ENCODE data around the gene TAF10. TPM values are rescaled to one million over a fixed set of nuclear protein-coding genes. Genes with fewer than 3 reads are reported as not detected.

TAF10 gene
- total and polyA plus RNA-seq, 2 donors: 119 to 160 TPM

DNA sequence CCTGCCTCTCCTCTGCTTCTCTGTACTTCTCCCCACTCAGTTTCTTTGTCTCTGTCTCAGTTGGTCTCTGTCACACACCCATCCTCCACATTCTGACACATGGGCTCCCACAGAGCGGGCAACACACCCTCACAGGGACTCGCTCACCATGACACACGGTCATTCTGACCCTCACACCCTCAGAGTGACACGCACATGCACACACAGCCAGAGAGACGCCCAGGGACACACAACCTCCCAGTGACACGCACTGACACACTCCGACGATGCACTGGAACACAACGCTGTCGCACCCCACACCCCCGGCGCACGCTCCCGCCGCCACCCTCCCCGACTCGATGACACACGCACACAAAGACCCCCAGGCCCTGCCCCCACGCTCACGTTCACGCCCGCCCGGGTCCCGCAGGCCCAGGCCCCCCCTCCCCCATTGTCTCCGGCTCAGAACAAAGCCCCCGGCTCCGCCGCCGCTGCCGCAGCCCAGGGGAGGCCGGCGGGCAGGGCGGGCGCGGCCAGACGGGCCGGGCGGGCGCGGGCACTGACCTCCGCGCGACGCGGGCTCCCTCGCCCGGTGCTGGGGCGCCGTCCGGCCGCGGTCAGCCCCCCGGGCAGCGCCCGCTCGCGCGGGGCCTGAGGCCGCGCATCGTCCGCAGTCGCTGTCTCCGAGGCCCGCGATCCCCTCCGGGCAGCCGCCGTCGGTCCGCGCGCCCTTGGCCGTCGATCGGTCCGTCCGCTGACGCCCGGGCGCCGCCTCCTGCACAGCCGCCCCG is 43.2 kb upstream of the TAF10 start:
- Histone ChIP-seq H3K36me3 (ENCODE audit: control insufficient read depth in 2 of 2, insufficient read depth in 2 of 2, low read length in 1 of 2) (no peaks in the 10 kb centered on the region), H3K4me1 (ENCODE audit: control insufficient read depth in 2 of 2, insufficient read depth in 2 of 2, low read length in 2 of 2) (peaks cover 2 to 15% of the 10 kb centered on the region in 2 donors), H3K9me3 (ENCODE audit: control insufficient read depth in 2 of 2, insufficient read depth in 1 of 2, low read length in 1 of 2) (peaks cover 0 to 1% of the 10 kb centered on the region in 2 donors), H3K4me3 (ENCODE audit: low read length in 2 of 2) (peak overlapping the region; percentile 39 to 64), H3K27me3 (ENCODE audit: control insufficient read depth in 2 of 2, insufficient read depth in 1 of 2, low read length in 1 of 2) (peaks cover 19 to 29% of the 10 kb centered on the region in 2 donors), H3K27ac (ENCODE audit: low read depth in 1 of 2, low read length in 1 of 2) (peak overlapping the region; percentile 42 to 68)
- 7% methylated on average over 84 of the region's 84 CpGs for WGBS
- DNase-seq (ENCODE audit: low read depth in 6 of 9, low spot score in 9 of 9): peak in 2 of 9 donors; percentile 29 to 44

DNA sequence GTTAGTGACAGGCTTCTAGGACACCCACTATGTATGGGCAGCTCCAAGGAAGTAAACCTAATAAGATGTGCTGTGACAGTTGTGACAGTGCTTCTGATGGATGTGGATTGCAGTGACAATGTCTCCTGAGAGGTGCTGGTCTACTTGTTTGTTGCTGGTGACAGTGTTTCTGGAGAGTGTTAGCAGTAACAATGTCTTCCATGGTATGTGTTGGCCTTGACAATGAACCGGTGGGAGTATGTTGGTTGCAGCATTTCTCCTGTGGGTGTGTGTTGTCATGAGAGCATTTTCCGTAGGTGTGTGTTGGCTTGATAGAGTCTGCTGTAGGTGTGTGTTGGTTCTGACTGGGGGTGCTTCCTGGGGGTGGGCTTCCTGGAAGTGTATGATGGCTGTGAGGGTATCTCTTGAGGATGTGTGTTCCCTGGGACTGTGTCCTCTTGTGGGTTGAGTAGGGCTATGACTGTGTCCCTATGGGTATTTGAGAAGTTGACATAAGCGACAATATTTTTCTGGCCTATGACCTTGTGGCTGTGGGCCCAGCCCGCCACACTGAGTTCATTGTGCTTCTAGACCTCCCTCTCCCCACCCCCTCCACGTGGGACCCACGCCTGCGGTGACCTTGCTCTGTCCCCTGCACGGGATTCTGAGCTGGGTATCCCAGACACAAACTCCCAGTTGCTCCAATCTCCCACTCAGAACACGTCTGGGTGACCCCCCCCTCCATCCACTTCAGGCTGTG is 42.4 kb upstream of the TAF10 start:
- WGBS: 83% methylated on average over 9 of the region's 9 CpGs
- peaks cover 0 to 1% of the 10 kb centered on the region in 2 donors for H3K9me3 ChIP-seq (ENCODE audit: control insufficient read depth in 2 of 2, insufficient read depth in 1 of 2, low read length in 1 of 2)
- no peak for DNase-seq (ENCODE audit: low read depth in 6 of 9, low spot score in 9 of 9)
- peaks cover 19 to 29% of the 10 kb centered on the region in 2 donors for H3K27me3 ChIP-seq (ENCODE audit: control insufficient read depth in 2 of 2, insufficient read depth in 1 of 2, low read length in 1 of 2)
- peak overlapping the region; percentile 39 to 64 for H3K4me3 ChIP-seq (ENCODE audit: low read length in 2 of 2)
- no peaks in the 10 kb centered on the region for H3K36me3 ChIP-seq (ENCODE audit: control insufficient read depth in 2 of 2, insufficient read depth in 2 of 2, low read length in 1 of 2)
- H3K27ac ChIP-seq (ENCODE audit: low read depth in 1 of 2, low read length in 1 of 2): peak overlapping the region; percentile 42 to 68
- H3K4me1 ChIP-seq (ENCODE audit: control insufficient read depth in 2 of 2, insufficient read depth in 2 of 2, low read length in 2 of 2): peaks cover 2 to 15% of the 10 kb centered on the region in 2 donors

DNA sequence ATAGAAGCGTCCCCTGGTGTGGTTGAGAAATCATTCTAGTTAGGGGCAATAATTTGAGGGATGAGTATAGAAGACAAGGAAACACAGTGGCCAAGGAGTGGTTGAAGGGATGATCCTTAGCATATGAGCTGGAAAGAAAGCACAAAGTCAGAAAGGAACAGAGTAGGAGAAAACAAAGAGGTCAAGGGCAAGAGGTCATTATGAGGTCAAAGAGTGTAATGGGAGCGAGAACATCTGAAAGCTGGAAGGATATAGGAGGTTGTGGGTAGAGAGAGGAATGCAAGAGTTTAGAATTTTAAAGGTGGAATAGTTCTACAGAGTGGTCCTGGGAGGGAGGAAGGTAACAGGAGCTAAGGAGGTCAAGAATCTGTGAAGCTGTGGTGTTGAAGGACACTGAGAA is 41.6 kb upstream of the TAF10 start:
- H3K27ac ChIP-seq (ENCODE audit: low read depth in 1 of 2, low read length in 1 of 2): no peak overlapping the region
- H3K4me1 ChIP-seq (ENCODE audit: control insufficient read depth in 2 of 2, insufficient read depth in 2 of 2, low read length in 2 of 2): peaks cover 2 to 15% of the 10 kb centered on the region in 2 donors
- H3K4me3 ChIP-seq (ENCODE audit: low read length in 2 of 2): no peak overlapping the region
- DNase-seq (ENCODE audit: low read depth in 6 of 9, low spot score in 9 of 9): no peak
- peaks cover 0 to 1% of the 10 kb centered on the region in 2 donors for H3K9me3 ChIP-seq (ENCODE audit: control insufficient read depth in 2 of 2, insufficient read depth in 1 of 2, low read length in 1 of 2)
- H3K36me3 ChIP-seq (ENCODE audit: control insufficient read depth in 2 of 2, insufficient read depth in 2 of 2, low read length in 1 of 2): no peaks in the 10 kb centered on the region
- peaks cover 19 to 29% of the 10 kb centered on the region in 2 donors for H3K27me3 ChIP-seq (ENCODE audit: control insufficient read depth in 2 of 2, insufficient read depth in 1 of 2, low read length in 1 of 2)
- WGBS: over 99% methylated on average over 2 of the region's 2 CpGs

DNA sequence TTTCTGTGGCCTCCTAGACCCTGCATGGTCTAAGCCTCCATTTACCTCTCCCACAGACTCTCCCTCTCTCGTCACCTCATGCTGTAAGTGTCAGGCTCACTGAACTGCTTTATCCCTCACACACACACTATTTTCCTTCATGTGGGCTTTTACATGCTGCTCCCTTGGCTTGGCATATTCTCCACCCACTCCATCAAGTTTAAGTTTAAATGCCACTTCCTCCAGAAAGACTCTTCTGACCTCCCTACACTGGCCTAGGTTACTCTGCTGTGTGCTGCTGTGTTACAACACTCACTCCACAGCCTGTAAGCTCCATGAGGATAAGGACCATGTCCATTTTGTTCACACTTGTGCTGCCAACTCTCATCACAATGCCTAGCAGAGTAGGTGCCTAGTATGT is 41.1 kb upstream of the TAF10 start:
- DNase-seq (ENCODE audit: low read depth in 6 of 9, low spot score in 9 of 9): no peak
- Histone ChIP-seq H3K27ac (ENCODE audit: low read depth in 1 of 2, low read length in 1 of 2) (no peak overlapping the region), H3K4me1 (ENCODE audit: control insufficient read depth in 2 of 2, insufficient read depth in 2 of 2, low read length in 2 of 2) (peaks cover 2 to 15% of the 10 kb centered on the region in 2 donors), H3K36me3 (ENCODE audit: control insufficient read depth in 2 of 2, insufficient read depth in 2 of 2, low read length in 1 of 2) (no peaks in the 10 kb centered on the region), H3K27me3 (ENCODE audit: control insufficient read depth in 2 of 2, insufficient read depth in 1 of 2, low read length in 1 of 2) (peaks cover 19 to 29% of the 10 kb centered on the region in 2 donors), H3K9me3 (ENCODE audit: control insufficient read depth in 2 of 2, insufficient read depth in 1 of 2, low read length in 1 of 2) (peaks cover 0 to 1% of the 10 kb centered on the region in 2 donors), H3K4me3 (ENCODE audit: low read length in 2 of 2) (no peak overlapping the region)
- 81% methylated on average over 1 of the region's 1 CpG for WGBS

DNA sequence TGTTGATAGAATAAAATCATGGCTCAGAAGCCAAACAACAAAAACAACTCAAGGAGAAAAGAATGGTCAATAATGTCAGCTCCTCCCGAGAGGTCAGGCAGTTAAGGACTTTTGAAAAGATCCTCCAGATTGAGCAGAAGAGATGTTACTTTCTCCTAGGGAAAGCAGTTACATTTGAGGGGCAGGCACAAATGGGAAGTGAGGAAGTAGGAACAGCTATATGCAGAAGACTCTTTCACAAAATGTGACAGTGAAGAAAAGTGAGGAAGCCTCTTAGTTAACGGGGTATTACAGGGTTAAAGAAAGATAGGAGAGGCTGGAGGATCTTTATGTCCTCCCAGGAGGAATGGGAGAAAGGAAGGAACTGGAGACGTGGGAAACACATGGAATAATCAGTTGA is 40.2 kb upstream of the TAF10 start:
- H3K4me1 ChIP-seq (ENCODE audit: control insufficient read depth in 2 of 2, insufficient read depth in 2 of 2, low read length in 2 of 2): peaks cover 4 to 23% of the 10 kb centered on the region in 2 donors
- 88% methylated on average over 3 of the region's 3 CpGs for WGBS
- H3K36me3 ChIP-seq (ENCODE audit: control insufficient read depth in 2 of 2, insufficient read depth in 2 of 2, low read length in 1 of 2): no peaks in the 10 kb centered on the region
- H3K4me3 ChIP-seq (ENCODE audit: low read length in 2 of 2): no peak overlapping the region
- peaks cover 16 to 27% of the 10 kb centered on the region in 2 donors for H3K27me3 ChIP-seq (ENCODE audit: control insufficient read depth in 2 of 2, insufficient read depth in 1 of 2, low read length in 1 of 2)
- peaks cover 0 to 1% of the 10 kb centered on the region in 2 donors for H3K9me3 ChIP-seq (ENCODE audit: control insufficient read depth in 2 of 2, insufficient read depth in 1 of 2, low read length in 1 of 2)
- DNase-seq (ENCODE audit: low read depth in 6 of 9, low spot score in 9 of 9): no peak
- H3K27ac ChIP-seq (ENCODE audit: low read depth in 1 of 2, low read length in 1 of 2): no peak overlapping the region

DNA sequence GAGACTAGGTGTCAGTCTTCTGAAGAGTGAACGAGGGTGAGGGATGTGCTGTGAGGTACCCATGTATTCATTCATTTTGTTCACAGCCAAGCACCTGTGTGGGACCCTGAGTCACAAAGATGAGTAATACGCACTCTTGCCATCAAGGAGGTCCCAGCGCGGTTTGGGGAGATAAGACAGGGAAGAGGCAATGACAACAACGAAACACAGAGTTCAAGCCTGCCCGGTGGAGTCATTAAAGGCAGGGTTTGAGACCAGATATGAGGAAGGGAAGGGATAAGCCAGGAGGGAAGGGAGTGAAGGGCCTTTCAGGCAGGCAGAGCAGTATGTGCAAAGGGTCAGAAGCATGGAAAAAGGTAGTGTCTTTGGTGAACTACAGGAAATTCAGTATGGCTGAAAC is 39.0 kb upstream of the TAF10 start:
- H3K4me1 ChIP-seq (ENCODE audit: control insufficient read depth in 2 of 2, insufficient read depth in 2 of 2, low read length in 2 of 2): peaks cover 6 to 35% of the 10 kb centered on the region in 2 donors
- peaks cover 0 to 1% of the 10 kb centered on the region in 2 donors for H3K9me3 ChIP-seq (ENCODE audit: control insufficient read depth in 2 of 2, insufficient read depth in 1 of 2, low read length in 1 of 2)
- WGBS: 94% methylated on average over 6 of the region's 6 CpGs
- H3K36me3 ChIP-seq (ENCODE audit: control insufficient read depth in 2 of 2, insufficient read depth in 2 of 2, low read length in 1 of 2): no peaks in the 10 kb centered on the region
- H3K4me3 ChIP-seq (ENCODE audit: low read length in 2 of 2): no peak overlapping the region
- DNase-seq (ENCODE audit: low read depth in 6 of 9, low spot score in 9 of 9): no peak
- no peak overlapping the region for H3K27ac ChIP-seq (ENCODE audit: low read depth in 1 of 2, low read length in 1 of 2)
- H3K27me3 ChIP-seq (ENCODE audit: control insufficient read depth in 2 of 2, insufficient read depth in 1 of 2, low read length in 1 of 2): peaks cover 8 to 15% of the 10 kb centered on the region in 2 donors

DNA sequence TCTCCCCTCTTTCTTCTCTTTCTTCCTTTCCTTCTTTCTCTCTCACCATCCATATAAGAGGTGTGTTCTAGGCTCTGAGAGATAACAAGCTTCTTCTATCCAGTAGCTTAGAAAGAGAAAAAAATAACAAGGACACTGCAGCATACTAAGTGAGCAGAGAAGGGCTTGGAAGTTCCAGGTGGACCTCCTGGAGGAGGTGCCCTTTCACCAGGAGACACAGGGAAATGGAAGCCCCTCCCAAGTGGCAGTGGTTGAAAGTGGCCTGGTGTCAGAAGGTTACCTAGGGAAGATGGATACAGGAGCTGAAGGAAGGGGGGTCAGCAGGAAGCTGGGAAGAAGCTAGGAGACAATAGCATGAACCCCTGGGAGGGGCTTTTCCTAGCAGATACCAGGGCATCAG is 38.1 kb upstream of the TAF10 start:
- Histone ChIP-seq H3K4me1 (ENCODE audit: control insufficient read depth in 2 of 2, insufficient read depth in 2 of 2, low read length in 2 of 2) (peaks cover 6 to 34% of the 10 kb centered on the region in 2 donors), H3K9me3 (ENCODE audit: control insufficient read depth in 2 of 2, insufficient read depth in 1 of 2, low read length in 1 of 2) (no peaks in the 10 kb centered on the region)

DNA sequence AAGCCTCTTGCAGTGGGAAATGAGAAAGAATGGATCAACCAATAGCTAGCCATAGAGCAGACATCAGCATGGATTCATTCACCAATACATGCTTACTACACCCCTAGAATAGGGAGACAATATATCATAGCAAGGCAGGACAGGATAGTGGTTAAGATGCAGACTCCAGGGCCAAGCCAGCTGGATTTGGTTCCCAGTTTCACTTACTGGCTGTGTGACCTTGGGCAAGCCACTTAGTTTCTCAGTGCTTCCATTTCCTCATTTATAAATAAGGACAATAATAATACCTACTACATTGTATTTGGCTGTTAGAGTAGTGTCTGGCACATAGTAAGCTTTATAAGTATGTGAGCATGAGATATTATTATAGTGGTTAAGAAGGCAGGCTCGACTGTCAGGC is 36.5 kb upstream of the TAF10 start:
- no peak for DNase-seq (ENCODE audit: low read depth in 6 of 9, low spot score in 9 of 9)
- H3K4me1 ChIP-seq (ENCODE audit: control insufficient read depth in 2 of 2, insufficient read depth in 2 of 2, low read length in 2 of 2): peaks cover 6 to 22% of the 10 kb centered on the region in 2 donors
- WGBS: 91% methylated on average over 1 of the region's 1 CpG
- no peaks in the 10 kb centered on the region for H3K9me3 ChIP-seq (ENCODE audit: control insufficient read depth in 2 of 2, insufficient read depth in 1 of 2, low read length in 1 of 2)
- no peak overlapping the region for H3K4me3 ChIP-seq (ENCODE audit: low read length in 2 of 2)
- H3K36me3 ChIP-seq (ENCODE audit: control insufficient read depth in 2 of 2, insufficient read depth in 2 of 2, low read length in 1 of 2): no peaks in the 10 kb centered on the region
- H3K27me3 ChIP-seq (ENCODE audit: control insufficient read depth in 2 of 2, insufficient read depth in 1 of 2, low read length in 1 of 2): peaks cover 0 to 3% of the 10 kb centered on the region in 2 donors
- H3K27ac ChIP-seq (ENCODE audit: low read depth in 1 of 2, low read length in 1 of 2): no peak overlapping the region

More for the DNA sequence above, 38.1 kb upstream of the TAF10 start:
- DNase-seq (ENCODE audit: low read depth in 6 of 9, low spot score in 9 of 9): no peak
- no peak overlapping the region for H3K27ac ChIP-seq (ENCODE audit: low read depth in 1 of 2, low read length in 1 of 2)
- no peak overlapping the region for H3K4me3 ChIP-seq (ENCODE audit: low read length in 2 of 2)
- peaks cover 4 to 11% of the 10 kb centered on the region in 2 donors for H3K27me3 ChIP-seq (ENCODE audit: control insufficient read depth in 2 of 2, insufficient read depth in 1 of 2, low read length in 1 of 2)
- no peaks in the 10 kb centered on the region for H3K36me3 ChIP-seq (ENCODE audit: control insufficient read depth in 2 of 2, insufficient read depth in 2 of 2, low read length in 1 of 2)

DNA sequence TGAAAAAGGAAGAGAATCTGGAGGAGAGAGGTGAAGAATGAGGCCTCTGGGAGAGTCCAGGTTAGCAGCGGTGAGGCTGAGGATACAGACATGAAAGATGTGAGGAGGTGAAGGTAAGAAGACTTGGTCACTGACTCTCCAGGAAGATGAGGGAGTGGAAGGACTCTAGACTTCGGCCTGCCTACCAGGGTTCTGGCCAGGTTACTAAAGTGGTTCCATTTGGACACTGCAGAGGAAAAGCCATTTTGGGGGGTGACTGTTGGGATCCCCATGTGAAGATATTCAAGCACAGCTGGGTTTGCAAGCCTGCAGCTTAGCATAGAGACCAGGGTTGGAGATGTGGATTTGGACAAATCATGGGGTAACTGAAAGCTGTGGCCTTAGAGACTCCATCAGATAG is 35.8 kb upstream of the TAF10 start:
- Histone ChIP-seq H3K27me3 (ENCODE audit: control insufficient read depth in 2 of 2, insufficient read depth in 1 of 2, low read length in 1 of 2) (peaks cover 0 to 2% of the 10 kb centered on the region in 2 donors), H3K4me1 (ENCODE audit: control insufficient read depth in 2 of 2, insufficient read depth in 2 of 2, low read length in 2 of 2) (peaks cover 6 to 22% of the 10 kb centered on the region in 2 donors), H3K9me3 (ENCODE audit: control insufficient read depth in 2 of 2, insufficient read depth in 1 of 2, low read length in 1 of 2) (no peaks in the 10 kb centered on the region), H3K36me3 (ENCODE audit: control insufficient read depth in 2 of 2, insufficient read depth in 2 of 2, low read length in 1 of 2) (no peaks in the 10 kb centered on the region), H3K4me3 (ENCODE audit: low read length in 2 of 2) (no peak overlapping the region), H3K27ac (ENCODE audit: low read depth in 1 of 2, low read length in 1 of 2) (no peak overlapping the region)
- no peak for DNase-seq (ENCODE audit: low read depth in 6 of 9, low spot score in 9 of 9)
- 99% methylated on average over 2 of the region's 2 CpGs for WGBS

Measured in thymus (tissue), 11 donors.